ENCODE data around the gene COX6B2.
A peak's percentile ranks its signal among the peaks of the same experiment; 100 is the strongest.
"Not testable (repeated sequence)": the region's sequence is repeated elsewhere in the genome, so short reads cannot be mapped to it uniquely, and the experiment has no call there.

The COX6B2 gene

GRCh38 chr19:55341595-55342531 lies 12.7 kb downstream of the COX6B2 start:
- DNase-seq = no peak

GRCh38 chr19:55341171-55341588 lies 13.3 kb downstream of the COX6B2 start:
- peak; percentile 81 for DNase-seq

GRCh38 chr19:55340784-55341147 lies 13.8 kb downstream of the COX6B2 start:
- DNase-seq = peak; percentile 78

DNA sequence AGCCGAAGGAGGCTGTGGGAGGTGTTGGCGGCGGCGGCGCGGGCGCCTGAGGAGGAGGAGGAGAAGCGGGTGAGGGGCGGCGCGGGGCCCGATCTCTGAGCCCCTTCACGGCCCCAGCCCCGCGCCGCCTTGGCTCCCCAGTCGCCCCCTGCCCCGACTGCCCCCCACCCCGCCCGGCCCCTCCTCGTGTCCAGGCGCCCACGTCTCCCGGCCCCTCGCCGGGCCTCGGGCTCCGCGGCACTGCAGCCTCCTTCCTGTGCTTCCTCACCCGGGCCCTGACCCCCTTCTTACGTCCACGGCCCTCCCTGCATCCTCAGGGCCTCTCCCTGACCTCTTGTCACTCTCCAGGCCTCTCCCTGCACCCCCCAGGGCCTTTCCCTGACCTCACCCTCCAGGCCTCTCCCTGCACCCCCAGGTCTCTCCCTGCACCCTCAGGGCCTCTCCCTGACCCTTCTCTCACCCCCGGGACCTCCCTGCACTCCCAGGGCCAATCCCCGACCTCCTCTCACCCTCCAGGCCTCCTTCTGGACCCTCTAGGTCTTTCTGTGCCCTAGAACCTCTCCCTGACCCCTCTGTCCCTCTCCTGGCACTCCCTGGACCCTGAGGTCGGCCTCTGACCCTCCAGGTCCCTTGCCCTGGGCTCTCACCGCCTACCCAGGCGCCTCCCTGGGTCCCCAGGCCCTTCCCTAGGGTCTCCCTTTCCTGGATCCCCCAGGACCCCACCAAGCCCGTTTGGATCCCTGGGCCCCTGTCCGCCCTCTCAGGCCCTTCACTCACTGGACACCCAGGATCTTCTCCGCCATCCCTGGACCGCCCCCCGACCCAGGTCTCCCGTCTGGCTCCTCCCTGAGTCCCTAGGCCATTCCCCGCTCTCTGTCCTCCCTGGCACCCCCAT lies 14.4 kb downstream of the COX6B2 start:
- no peak for DNase-seq

DNA sequence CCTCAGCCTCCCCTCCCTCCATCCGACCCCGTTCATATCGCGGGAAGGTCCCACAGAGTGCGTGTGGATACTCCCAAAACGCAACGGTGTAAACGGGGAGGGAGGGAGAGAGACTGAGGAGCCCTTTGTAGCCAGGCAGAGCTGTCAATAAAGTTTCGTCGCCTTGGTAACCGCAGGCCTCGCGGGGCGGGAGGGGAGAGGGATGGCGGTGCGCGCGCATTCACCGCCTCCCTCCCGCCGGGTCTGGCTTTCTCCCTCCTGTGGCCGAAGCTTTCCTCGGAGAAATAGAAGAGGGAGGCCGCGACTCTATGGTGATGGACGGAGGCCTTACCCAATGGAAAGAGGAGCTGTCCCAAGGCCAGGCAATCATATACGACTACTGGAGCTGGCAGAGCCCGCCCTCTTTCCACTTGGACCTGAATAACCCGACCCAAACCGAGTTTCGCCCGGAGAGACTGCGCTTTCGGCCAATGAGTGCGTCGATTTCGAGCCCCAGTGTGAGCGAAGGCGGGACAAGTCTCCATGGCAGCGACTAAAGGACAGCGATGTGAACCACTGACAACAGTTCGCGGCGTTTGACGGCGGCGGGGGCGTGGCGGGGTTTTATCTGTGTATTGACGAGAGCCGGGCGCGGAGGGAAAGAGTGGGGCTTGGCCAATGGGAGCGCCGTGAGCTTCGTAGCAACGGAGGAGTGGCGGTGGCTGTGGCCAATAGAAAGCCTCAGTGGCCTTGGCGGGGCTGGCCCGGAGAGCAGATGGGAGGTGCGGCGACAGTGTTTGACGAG lies 15.2 kb downstream of the COX6B2 start, which contains the start of gene KMT5C:
Gene KMT5C, plus strand, starts transcription at position 772 of the 784 bp plus-strand sequence. CDS start 2,061 bp downstream, outside the sequence.
- DNase-seq = peak; percentile 100

DNA sequence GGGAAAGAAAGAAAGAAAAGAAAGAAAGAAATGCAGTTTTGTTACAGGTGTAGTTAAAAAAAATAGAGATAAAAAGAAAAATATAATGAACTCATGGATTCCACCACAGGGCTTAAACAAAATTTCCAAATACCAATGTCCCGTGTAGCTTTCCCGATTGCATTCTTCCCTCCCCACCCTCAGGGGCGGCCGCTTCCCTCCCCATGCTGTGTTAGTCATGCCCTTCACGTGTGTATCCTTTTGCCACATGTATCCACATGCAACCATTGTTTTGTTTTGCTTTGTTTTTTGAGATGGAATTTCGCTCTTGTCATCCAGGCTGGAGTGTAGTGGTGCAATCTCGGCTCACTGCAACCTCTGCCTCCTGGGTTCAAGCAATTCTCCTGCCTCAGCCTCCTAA lies 18.4 kb downstream of the COX6B2 start:
- no peak for DNase-seq

- no peak for DNase-seq
These were observed 20.6 kb downstream of the COX6B2 start for GRCh38 chr19:55333870-55334269.

DNA sequence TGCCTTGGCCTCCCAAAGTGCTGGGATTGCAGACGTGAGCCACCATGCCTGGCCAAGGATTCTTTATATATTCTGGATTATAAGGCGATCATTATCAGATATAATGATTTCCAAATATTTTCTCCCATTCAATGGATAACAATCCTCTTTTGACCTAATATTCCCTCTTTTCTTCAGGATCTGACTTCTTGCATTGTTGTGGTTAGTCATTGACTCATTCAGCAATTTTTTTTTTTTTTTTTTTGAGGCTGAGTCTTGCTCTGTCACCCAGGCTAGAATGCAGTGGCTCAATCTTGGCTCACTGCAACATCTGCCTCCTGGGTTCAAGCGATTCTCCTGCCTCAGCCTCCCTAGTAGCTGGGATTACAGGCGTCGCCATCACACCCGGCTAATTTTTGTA lies 24.7 kb downstream of the COX6B2 start:
- not testable (repeated sequence) for DNase-seq

DNA sequence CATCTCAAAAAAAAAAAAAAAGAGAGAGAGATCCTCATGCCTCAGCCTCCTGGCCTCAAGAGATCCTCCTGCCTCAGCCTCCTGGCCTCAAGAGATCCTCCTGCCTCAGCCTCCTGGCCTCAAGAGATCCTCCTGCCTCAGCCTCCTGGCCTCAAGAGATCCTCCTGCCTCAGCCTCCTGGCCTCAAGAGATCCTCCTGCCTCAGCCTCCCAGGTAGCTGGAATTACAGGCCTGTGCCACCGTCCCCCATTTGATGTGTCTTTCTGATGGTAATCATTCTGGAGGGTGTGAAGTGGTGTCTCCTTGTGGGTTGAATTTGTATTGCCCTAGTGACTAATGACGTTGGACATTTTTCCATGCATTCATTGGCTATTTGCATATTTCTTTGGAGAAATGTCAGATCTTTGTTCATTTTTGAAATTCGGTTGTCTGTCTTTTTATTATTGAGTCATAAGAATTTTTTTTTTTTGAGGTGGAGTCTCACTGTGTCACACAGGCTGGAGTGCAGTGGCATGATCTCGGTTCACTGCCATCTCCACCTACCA lies 25.7 kb downstream of the COX6B2 start:
- not testable (repeated sequence) for DNase-seq

GRCh38 chr19:55325172-55325571 lies 29.3 kb downstream of the COX6B2 start, which contains the start of gene TMEM150B:
TMEM150B (minus strand) TSS chr19:55325341; CDS start chr19:55321036, 4,305 bp downstream.
- no peak for DNase-seq

GRCh38 chr19:55324662-55325061 lies 29.9 kb downstream of the COX6B2 start:
- DNase-seq = no peak

DNA sequence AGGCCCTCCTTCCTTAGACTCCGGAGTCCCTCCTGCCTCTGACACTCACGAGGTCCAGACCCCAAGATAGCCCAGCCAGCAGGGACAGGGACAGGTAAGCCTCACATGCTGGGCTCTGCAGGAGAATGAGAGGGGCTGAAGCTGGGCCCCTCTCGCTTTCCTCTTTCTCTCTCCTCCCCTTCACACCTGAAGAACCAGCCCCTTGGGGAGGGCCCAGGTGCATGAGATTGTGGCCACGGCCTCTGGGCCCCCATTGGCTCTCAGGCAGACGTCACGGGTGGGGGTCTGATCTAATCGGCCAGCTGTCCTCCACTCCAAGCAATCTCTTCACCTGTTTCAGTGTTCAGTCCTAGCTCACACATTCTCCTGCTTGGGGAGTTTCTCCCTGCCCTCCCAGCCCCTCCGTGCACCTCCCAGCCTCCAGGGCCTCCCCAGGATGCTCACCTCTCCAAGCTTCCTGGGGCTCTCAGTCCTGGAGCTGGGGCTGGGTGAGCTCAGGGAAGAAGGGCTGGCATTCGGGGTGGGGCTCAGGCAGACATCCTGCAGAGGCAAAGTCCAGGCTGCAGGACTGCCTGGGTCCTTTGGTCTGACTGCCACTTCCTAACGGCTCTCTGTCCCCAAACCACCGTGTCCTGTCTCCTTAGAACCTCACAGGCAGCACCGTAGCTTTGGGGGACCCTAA lies 32.2 kb downstream of the COX6B2 start:
- no peak for DNase-seq

GRCh38 chr19:55321466-55322137 lies 32.9 kb downstream of the COX6B2 start:
- no peak for DNase-seq

GRCh38 chr19:55320844-55321419 lies 33.6 kb downstream of the COX6B2 start:
- DNase-seq = no peak

DNA sequence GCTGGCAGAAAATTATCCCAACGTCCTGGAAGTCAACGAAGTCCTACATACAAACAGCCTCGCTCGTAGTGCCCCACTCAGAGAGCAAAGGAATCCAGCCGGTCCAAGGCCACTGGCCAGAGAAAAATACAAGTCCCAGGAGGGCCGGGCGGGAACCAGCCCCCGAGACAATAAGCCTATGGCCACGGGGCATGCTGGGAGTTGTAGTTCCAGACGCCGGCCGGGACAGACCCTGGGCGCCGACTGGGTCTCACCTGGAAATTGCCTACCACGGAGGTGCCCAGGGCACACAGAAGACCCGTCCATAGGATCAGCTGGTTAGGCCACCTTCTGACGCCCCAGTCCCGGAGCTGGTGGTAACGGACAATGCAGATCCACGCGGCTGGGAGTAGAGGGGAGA lies 34.7 kb downstream of the COX6B2 start:
- no peak for DNase-seq

GRCh38 chr19:55316646-55317045 lies 37.9 kb downstream of the COX6B2 start:
- DNase-seq = no peak

GRCh38 chr19:55315956-55316525 lies 38.5 kb downstream of the COX6B2 start:
- DNase-seq = no peak

GRCh38 chr19:55314396-55314795 lies 40.1 kb downstream of the COX6B2 start:
- DNase-seq = no peak

- no peak for DNase-seq
These were observed 41.7 kb downstream of the COX6B2 start for GRCh38 chr19:55312621-55313512.

Measured in NCI-H2171 treated with DMSO at 0.1 percent for 48 hours (cell line).